Esophagus squamous epithelium (tissue), 5 donors: ENCODE results near the gene ATP10D. TPM values are rescaled to one million over a fixed set of nuclear protein-coding genes. Genes with fewer than 3 reads are reported as not detected.

Experiments used
- DNase-seq: peaks from one replicate; lab custom pipeline; 2025; lab: John Stamatoyannopoulos, UW
- H3K27ac ChIP-seq, 4 donors: fragments of 200-600 bp; sonication (generic); one replicate each; pipeline ENCODE4 v1.5.1; 2016 to 2019; ENCODE audit warnings: mild to moderate bottlenecking in 1 of 4
- H3K27me3 ChIP-seq, 4 donors: fragments of 200-600 bp; sonication (generic); 1 replicate in 3 of 4; 2 replicates in 1 of 4; pipeline versions ENCODE4 v1.5.1 to v1.6.0; 2017 to 2021; ENCODE audit warnings: antibody characterized with exemption in 1 of 4
- H3K36me3 ChIP-seq, 3 donors: fragments of 200-600 bp; sonication (generic); one replicate each; pipeline ENCODE4 v1.5.1; 2016 to 2019
- H3K4me1 ChIP-seq, 3 donors: fragments of 200-600 bp; sonication (generic); one replicate each; pipeline ENCODE4 v1.5.1; 2017 to 2019
- H3K4me3 ChIP-seq, 4 donors: fragments of 200-600 bp; sonication (generic); 1 replicate in 3 of 4; 2 replicates in 1 of 4; pipeline ENCODE4 v1.5.1; 2016 to 2019; ENCODE audit warnings: mild to moderate bottlenecking in 2 of 4, moderate library complexity in 1 of 4
- H3K9me3 ChIP-seq, 3 donors: fragments of 200-600 bp; sonication (generic); one replicate each; pipeline ENCODE4 v1.5.1; 2016 to 2019
- CTCF ChIP-seq, 6 experiments: fragments of 450-650 bp in 4 of 6; fragments of 200-600 bp in 2 of 6; sonication (generic) in 2 of 6; IDR thresholded peaks; one replicate each; pipeline ENCODE4 v1.5.1; 2016 to 2019; ENCODE audit warnings: antibody characterized with exemption in 6 of 6, mild to moderate bottlenecking in 4 of 6, moderate library complexity in 4 of 6
- POLR2A ChIP-seq, 4 donors: fragments of 450-650 bp; IDR thresholded peaks; one replicate each; pipeline ENCODE4 v1.6.1; 2017; ENCODE audit warnings: antibody characterized with exemption in 4 of 4, mild to moderate bottlenecking in 4 of 4, moderate library complexity in 3 of 4
- WGBS, 2 donors: methylation state at CpG; one replicate each; pipeline ENCODE4 v1.1.5; 2018; 5-methylcytosine and 5-hydroxymethylcytosine counted together
- intact Hi-C: fragments of 100-400 bp; cut with DNase I; formaldehyde crosslinking; loops from one replicate; pipeline ENCODE4 v1.15.0; 2022
- total RNA-seq, 4 donors: library from RNA; depleted of rRNA; stranded (reverse); fragments of >200 nt; gene quantifications; one replicate each; pipeline ENCODE4 v1.1.0, GENCODE V29; 2016
- donor health status: DM: yes; HTN: yes; CAD: no.

The ATP10D gene
- total RNA-seq, 4 donors from 2014 or later, result 18.6 to 31.5 (median 27.8) TPM

GRCh38 chr4:47500776-47501175 lies 15.7 kb downstream of the ATP10D start:
- peaks cover 0 to 14% (median 8%) of the 10 kb centered on the region in 3 donors for H3K4me1 ChIP-seq
- H3K27me3 ChIP-seq, result no peaks in the 10 kb centered on the region
- TF ChIP-seq CTCF (IDR thresholded peaks at IDR 0.05) (no peak), POLR2A (IDR thresholded peaks at IDR 0.05) (no peak)
- peaks cover 0 to 14% (median 0%) of the 10 kb centered on the region in 3 donors for H3K36me3 ChIP-seq
- no peak overlapping the region for H3K27ac ChIP-seq
- no peaks in the 10 kb centered on the region for H3K9me3 ChIP-seq
- intact Hi-C loops, result loop anchor here (10.0 kb wide), 1 partner anchor 64 kb away; no protein-coding TSS in a partner anchor
- no peak overlapping the region for H3K4me3 ChIP-seq
- WGBS, 2 donors, result 55 to 56% methylated on average over 3 of the region's 3 CpGs
- DNase-seq, result no peak

DNA sequence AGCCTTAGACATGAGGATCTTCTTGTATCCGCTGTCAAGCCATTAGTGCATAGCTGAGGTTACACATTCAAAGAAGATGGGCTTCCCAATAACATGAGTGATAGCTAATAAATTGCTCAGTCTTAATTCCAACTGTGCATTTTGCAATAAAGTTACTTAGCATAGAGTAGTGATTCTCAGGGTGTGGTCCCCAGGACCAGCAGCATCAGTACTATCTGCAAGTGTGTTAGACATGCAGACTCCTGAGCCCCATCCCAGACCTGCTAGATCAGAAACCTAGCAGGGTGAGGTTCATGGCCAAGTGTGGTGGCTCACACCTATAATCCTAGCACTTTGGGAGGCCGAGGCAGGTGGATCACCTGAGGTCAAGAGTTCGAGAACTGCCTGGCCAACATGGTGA lies 20.1 kb downstream of the ATP10D start:
- H3K9me3 ChIP-seq, result no peaks in the 10 kb centered on the region
- H3K36me3 ChIP-seq, result peaks cover 0 to 11% (median 0%) of the 10 kb centered on the region in 3 donors
- no peak for TF ChIP-seq POLR2A (IDR thresholded peaks at IDR 0.05)
- TF ChIP-seq CTCF (IDR thresholded peaks at IDR 0.05), result no peak
- peaks cover 0 to 2% (median 0%) of the 10 kb centered on the region in 3 donors for H3K4me1 ChIP-seq
- DNase-seq, result no peak
- H3K27me3 ChIP-seq, result no peaks in the 10 kb centered on the region
- WGBS, 2 donors, result 88 to 100% methylated on average over 3 of the region's 3 CpGs
- no peak overlapping the region for H3K4me3 ChIP-seq
- no peak overlapping the region for H3K27ac ChIP-seq
- intact Hi-C loops, result loop anchor here (10.0 kb wide), 1 partner anchor 60 kb away; no protein-coding TSS in a partner anchor

- no peaks in the 10 kb centered on the region for H3K9me3 ChIP-seq
- TF ChIP-seq CTCF (IDR thresholded peaks at IDR 0.05) (no peak), POLR2A (IDR thresholded peaks at IDR 0.05) (no peak)
- intact Hi-C loops, result loop anchor here (10.0 kb wide), 1 partner anchor 59 kb away; no protein-coding TSS in a partner anchor
- no peak overlapping the region for H3K4me3 ChIP-seq
- WGBS, 2 donors, result 90 to 91% methylated on average over 3 of the region's 3 CpGs
- peaks cover 0 to 5% (median 2%) of the 10 kb centered on the region in 3 donors for H3K4me1 ChIP-seq
- no peaks in the 10 kb centered on the region for H3K27me3 ChIP-seq
- DNase-seq, result no peak
- no peak overlapping the region for H3K27ac ChIP-seq
- H3K36me3 ChIP-seq, result peaks cover 0 to 11% (median 0%) of the 10 kb centered on the region in 3 donors
Observed at GRCh38 chr4:47505666-47506065, 20.6 kb downstream of the ATP10D start.

DNA sequence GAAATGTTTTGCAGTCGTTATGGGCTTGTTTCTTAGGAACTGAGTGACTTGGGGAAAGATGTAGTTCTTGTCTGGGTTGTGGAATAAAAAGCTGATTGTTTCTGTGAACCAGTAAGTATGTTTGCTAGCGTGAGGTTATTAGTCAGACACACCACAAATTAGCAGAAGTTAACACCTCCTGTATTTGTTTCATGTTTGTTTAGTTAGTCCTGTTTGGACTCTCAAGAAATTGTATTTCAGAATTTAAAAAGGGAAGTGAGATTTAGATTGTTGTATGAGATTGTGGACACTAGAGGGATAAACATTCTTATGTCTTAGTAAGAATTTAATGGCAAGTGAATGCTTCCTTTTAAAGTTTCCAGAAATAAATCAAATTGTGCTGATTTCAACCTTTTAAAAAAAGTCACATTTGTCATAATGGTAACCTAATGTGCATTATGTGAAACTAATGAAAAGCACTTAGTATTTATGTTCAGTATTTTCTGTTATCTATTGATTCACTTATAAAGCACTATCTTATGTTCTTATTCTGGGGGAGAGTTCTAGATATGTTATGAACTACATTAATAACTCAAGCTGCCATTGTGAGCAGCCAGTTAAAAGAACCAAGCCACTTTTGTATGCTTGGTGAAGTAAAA lies 25.6 kb downstream of the ATP10D start:
- DNase-seq, result no peak
- Histone ChIP-seq H3K36me3 (peaks cover 0 to 37% (median 3%) of the 10 kb centered on the region in 3 donors), H3K4me3 (no peak overlapping the region), H3K27me3 (no peaks in the 10 kb centered on the region), H3K9me3 (no peaks in the 10 kb centered on the region), H3K4me1 (peaks cover 0 to 13% (median 8%) of the 10 kb centered on the region in 3 donors), H3K27ac (peak overlapping the region in 1 of 4 donors; percentile 15)
- WGBS, 2 donors, result 22 to 23% methylated on average over 2 of the region's 2 CpGs
- no peak for TF ChIP-seq POLR2A (IDR thresholded peaks at IDR 0.05)
- TF ChIP-seq CTCF (IDR thresholded peaks at IDR 0.05), result peak in 3 of 6 experiments; percentile 9 to 28 (median 12)
- intact Hi-C loops, result no loop called here

GRCh38 chr4:47513461-47513860 lies 28.4 kb downstream of the ATP10D start:
- Histone ChIP-seq H3K36me3 (peaks cover 0 to 49% (median 3%) of the 10 kb centered on the region in 3 donors), H3K27me3 (no peaks in the 10 kb centered on the region), H3K4me1 (peaks cover 0 to 13% (median 8%) of the 10 kb centered on the region in 3 donors), H3K27ac (no peak overlapping the region), H3K4me3 (no peak overlapping the region), H3K9me3 (no peaks in the 10 kb centered on the region)
- 85 to 100% methylated on average over 1 of the region's 1 CpG for WGBS, 2 donors
- DNase-seq, result no peak
- no peak for TF ChIP-seq CTCF (IDR thresholded peaks at IDR 0.05)
- no peak for TF ChIP-seq POLR2A (IDR thresholded peaks at IDR 0.05)
- intact Hi-C loops, result no loop called here
